IPS-15b (cell line): ENCODE data around the gene RBM46.
"Not testable (repeated sequence)": the region's sequence is repeated elsewhere in the genome, so short reads cannot be mapped to it uniquely, and the experiment has no call there.

Source experiments
- H3K27me3 ChIP-seq: one replicate; pipeline ENCODE4 v1.6.1; 2013; ENCODE audit warnings: low read length; ENCODE audit not compliant: control insufficient read depth, insufficient read depth
- H3K36me3 ChIP-seq: one replicate; pipeline ENCODE4 v1.6.1; 2013; ENCODE audit warnings: low read length; ENCODE audit not compliant: control insufficient read depth, insufficient read depth
- H3K4me1 ChIP-seq: one replicate; pipeline ENCODE4 v1.6.1; 2013; ENCODE audit warnings: mild to moderate bottlenecking, low read length; ENCODE audit not compliant: control insufficient read depth, insufficient read depth
- H3K4me3 ChIP-seq: one replicate; pipeline ENCODE4 v1.5.1; 2013; ENCODE audit warnings: low read depth, low read length
- H3K9ac ChIP-seq: one replicate; pipeline ENCODE4 v1.6.1; 2013; ENCODE audit warnings: low read depth, mild to moderate bottlenecking, low read length
- H3K9me3 ChIP-seq: one replicate; pipeline ENCODE4 v1.6.1; 2013; ENCODE audit warnings: mild to moderate bottlenecking, low read length; ENCODE audit not compliant: control insufficient read depth, insufficient read depth

Gene RBM46

DNA sequence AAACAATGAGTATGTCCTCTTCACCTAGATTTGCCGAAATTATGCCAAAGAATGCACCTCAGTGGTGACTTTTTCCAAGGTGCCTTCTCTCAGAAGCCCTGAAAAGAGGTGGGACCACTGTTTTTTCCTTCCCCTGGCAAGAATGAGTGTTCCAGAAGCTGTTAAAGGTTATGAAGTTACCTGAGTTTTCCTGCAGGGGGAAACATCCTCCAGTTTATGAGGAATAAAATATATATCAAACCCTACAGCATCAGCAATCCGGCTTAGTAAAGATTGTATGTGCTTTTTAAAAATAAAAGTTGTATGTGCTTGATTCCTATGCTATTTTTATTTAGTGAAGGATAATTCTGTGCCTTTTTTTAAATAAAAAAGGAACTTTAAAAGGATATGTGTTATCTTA, 73.3 kb downstream of the RBM46 start:
- Histone ChIP-seq H3K27me3 (no peaks in the 10 kb centered on the region), H3K9ac (no peak overlapping the region), H3K9me3 (no peaks in the 10 kb centered on the region), H3K4me3 (no peak overlapping the region), H3K36me3 (no peaks in the 10 kb centered on the region), H3K4me1 (no peaks in the 10 kb centered on the region)

GRCh38 chr4:154858166-154858565, 77.1 kb downstream of the RBM46 start:
- no peaks in the 10 kb centered on the region for H3K36me3 ChIP-seq
- H3K4me3 ChIP-seq = no peak overlapping the region
- no peaks in the 10 kb centered on the region for H3K27me3 ChIP-seq
- peaks cover 9% of the 10 kb centered on the region for H3K9me3 ChIP-seq
- H3K4me1 ChIP-seq = no peaks in the 10 kb centered on the region
- no peak overlapping the region for H3K9ac ChIP-seq

DNA sequence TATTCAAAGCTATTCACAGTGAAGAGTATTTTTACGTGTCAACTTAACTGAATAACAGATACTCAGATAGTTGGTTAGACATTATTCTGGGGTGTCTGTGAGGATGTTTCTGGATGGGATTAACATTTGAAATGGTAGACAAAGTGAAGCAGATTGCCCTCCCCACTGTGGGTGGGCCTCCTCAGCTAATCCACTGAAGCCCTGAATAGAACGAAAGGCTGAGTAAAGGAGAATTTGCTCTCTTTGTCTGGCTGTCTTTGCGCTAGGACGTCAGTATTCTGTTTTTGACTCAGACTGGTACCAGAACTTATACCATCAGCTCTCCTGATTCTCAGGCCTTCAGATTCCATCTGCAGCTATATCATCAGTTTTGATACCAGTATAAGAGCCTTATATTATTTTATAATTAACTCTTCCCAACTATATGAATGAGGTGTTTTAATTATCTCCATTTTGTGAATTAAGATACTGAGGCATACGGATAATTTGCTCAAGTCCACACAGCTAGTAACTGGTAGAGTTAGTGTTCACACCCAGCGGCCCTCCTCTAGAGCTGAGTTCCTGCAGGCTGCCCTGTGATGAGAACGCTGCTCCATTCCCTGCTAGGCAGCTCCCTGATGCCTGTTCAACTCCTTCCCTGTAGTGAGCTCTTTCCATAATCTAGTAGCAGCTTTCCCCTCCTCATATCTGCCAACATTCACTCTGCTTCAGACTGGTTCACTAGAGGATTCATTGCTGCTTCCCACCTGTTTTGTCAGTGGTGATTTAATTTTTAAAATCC, 87.5 kb downstream of the RBM46 start:
- no peak overlapping the region for H3K9ac ChIP-seq
- peaks cover 6% of the 10 kb centered on the region for H3K9me3 ChIP-seq
- H3K4me1 ChIP-seq = peaks cover 12% of the 10 kb centered on the region
- H3K27me3 ChIP-seq = no peaks in the 10 kb centered on the region
- H3K4me3 ChIP-seq = no peak overlapping the region
- H3K36me3 ChIP-seq = no peaks in the 10 kb centered on the region

GRCh38 chr4:154869301-154869700, 88.2 kb downstream of the RBM46 start:
- H3K4me3 ChIP-seq = no peak overlapping the region
- no peak overlapping the region for H3K9ac ChIP-seq
- H3K4me1 ChIP-seq = peaks cover 12% of the 10 kb centered on the region
- H3K27me3 ChIP-seq = no peaks in the 10 kb centered on the region
- peaks cover 6% of the 10 kb centered on the region for H3K9me3 ChIP-seq
- H3K36me3 ChIP-seq = no peaks in the 10 kb centered on the region

DNA sequence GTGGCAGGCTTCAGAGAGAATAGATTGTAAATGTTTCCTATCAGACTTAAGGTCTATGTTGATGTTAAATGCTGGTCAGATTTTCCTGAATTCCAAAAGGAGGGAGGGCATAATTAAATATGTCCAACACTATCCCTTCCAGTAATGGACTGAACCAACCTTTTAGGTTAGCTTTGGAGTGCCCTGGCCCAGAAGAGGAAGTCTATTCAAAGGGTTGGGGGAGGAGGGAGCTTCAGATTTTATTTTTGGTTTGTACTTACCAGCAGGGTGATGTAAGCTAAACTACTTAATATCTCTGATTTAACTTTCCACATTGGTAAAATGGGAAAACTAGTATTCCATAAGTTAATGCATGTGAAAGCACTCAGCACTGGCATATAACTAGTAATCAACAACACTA, 91.1 kb downstream of the RBM46 start:
- H3K9me3 ChIP-seq = peaks cover 6% of the 10 kb centered on the region

GRCh38 chr4:154874049-154874448, 93.0 kb downstream of the RBM46 start:
- not testable (repeated sequence) for H3K36me3 ChIP-seq, H3K9ac ChIP-seq, H3K27me3 ChIP-seq, H3K4me1 ChIP-seq, H3K9me3 ChIP-seq, H3K4me3 ChIP-seq

More for the DNA sequence above, 91.1 kb downstream of the RBM46 start:
- H3K36me3 ChIP-seq = no peaks in the 10 kb centered on the region
- H3K4me1 ChIP-seq = peaks cover 12% of the 10 kb centered on the region
- H3K9ac ChIP-seq = no peak overlapping the region
- H3K4me3 ChIP-seq = no peak overlapping the region
- no peaks in the 10 kb centered on the region for H3K27me3 ChIP-seq

GRCh38 chr4:154877110-154877760, 96.2 kb downstream of the RBM46 start:
- no peaks in the 10 kb centered on the region for H3K4me1 ChIP-seq
- H3K9ac ChIP-seq = no peak overlapping the region
- no peaks in the 10 kb centered on the region for H3K27me3 ChIP-seq
- no peak overlapping the region for H3K4me3 ChIP-seq
- no peaks in the 10 kb centered on the region for H3K36me3 ChIP-seq
- H3K9me3 ChIP-seq = peaks cover 7% of the 10 kb centered on the region
